GM12873 (cell line): ENCODE data around the gene SERPING1.

Experiments
- CTCF ChIP-seq: IDR thresholded peaks from 2 replicates; pipeline ENCODE4 v1.5.1; 2012; ENCODE audit warnings: low read depth, mild to moderate bottlenecking, moderate library complexity, low read length, control low read depth; ENCODE audit not compliant: insufficient read depth; ENCODE audit errors: missing control alignments

SERPING1 gene

GRCh38 chr11:57597916-57598830, 688 bp downstream of the SERPING1 start:
- TF ChIP-seq CTCF = no peak

DNA sequence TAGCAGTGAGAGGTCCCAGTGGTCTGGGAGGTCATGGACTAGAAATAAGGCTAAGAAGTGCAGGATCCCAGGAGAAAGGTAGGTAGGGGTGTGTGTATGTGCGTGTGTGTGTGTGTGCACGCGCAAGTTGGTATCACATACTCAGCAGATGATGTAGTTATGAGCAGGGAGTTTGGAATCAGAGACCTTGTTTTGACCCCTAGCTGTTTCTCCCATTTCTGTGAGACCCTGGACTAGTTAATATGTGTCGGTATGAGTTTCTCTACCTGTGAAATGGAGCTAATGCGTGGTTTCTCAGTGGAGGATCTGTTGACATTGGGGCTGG, 1.3 kb downstream of the SERPING1 start:
- no peak for TF ChIP-seq CTCF

- TF ChIP-seq CTCF = no peak
Measured at GRCh38 chr11:57599381-57599780, 1.9 kb downstream of the SERPING1 start.

GRCh38 chr11:57601297-57601696, 3.8 kb downstream of the SERPING1 start:
- TF ChIP-seq CTCF = no peak

- no peak for TF ChIP-seq CTCF
Measured at GRCh38 chr11:57604296-57605027, 7.0 kb downstream of the SERPING1 start.

GRCh38 chr11:57605028-57605420, 7.5 kb downstream of the SERPING1 start:
- TF ChIP-seq CTCF = no peak

DNA sequence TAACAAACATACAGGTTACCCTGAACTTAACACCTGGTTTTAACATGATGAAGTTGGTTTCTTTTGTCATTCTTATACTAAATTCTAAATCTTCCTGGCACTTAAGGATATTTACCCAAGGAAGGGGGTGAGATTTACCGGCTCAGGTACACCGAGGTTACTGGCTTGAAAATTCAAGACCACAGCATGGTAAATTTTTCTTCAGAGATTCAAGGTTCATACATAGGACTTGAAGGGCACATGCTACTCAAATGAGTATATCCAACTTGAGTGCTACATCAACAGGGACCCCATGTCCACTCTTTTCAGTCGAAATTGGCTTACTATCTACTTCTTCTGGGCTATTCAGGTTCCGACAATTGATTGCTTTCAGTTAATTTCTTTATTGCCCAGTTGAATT, 12.7 kb downstream of the SERPING1 start:
- no peak for TF ChIP-seq CTCF
